GM10847 (cell line): ENCODE measurements around the gene CACNA2D2.

Experiments
- POLR2A ChIP-seq: IDR thresholded peaks from 2 replicates; pipeline ENCODE4 v1.6.1; 2011; ENCODE audit not compliant: insufficient read length; ENCODE audit errors: extremely low read depth

CACNA2D2 gene

GRCh38 chr3:50464569-50464968 is 38.9 kb downstream of the CACNA2D2 start:
- TF ChIP-seq POLR2A = no peak

- no peak for TF ChIP-seq POLR2A
Observed at GRCh38 chr3:50459785-50460184, 43.6 kb downstream of the CACNA2D2 start.

GRCh38 chr3:50457988-50458387 is 45.4 kb downstream of the CACNA2D2 start:
- no peak for TF ChIP-seq POLR2A

- no peak for TF ChIP-seq POLR2A
Observed at GRCh38 chr3:50455161-50456018, 48.0 kb downstream of the CACNA2D2 start.

GRCh38 chr3:50454481-50455070 is 48.9 kb downstream of the CACNA2D2 start:
- TF ChIP-seq POLR2A = no peak

- TF ChIP-seq POLR2A = no peak
Observed at GRCh38 chr3:50453907-50454306, 49.5 kb downstream of the CACNA2D2 start.

GRCh38 chr3:50450209-50450921 is 53.1 kb downstream of the CACNA2D2 start:
- TF ChIP-seq POLR2A = no peak

GRCh38 chr3:50448752-50449539 is 54.5 kb downstream of the CACNA2D2 start:
- TF ChIP-seq POLR2A = no peak

- TF ChIP-seq POLR2A = no peak
Observed at GRCh38 chr3:50447290-50447840, 56.1 kb downstream of the CACNA2D2 start.

- TF ChIP-seq POLR2A = no peak
Observed at GRCh38 chr3:50445919-50446318, 57.5 kb downstream of the CACNA2D2 start.

- no peak for TF ChIP-seq POLR2A
Observed at GRCh38 chr3:50444782-50445181, 58.7 kb downstream of the CACNA2D2 start.

GRCh38 chr3:50444213-50444612 is 59.2 kb downstream of the CACNA2D2 start:
- TF ChIP-seq POLR2A = no peak

GRCh38 chr3:50442945-50443579 is 60.4 kb downstream of the CACNA2D2 start:
- no peak for TF ChIP-seq POLR2A

- TF ChIP-seq POLR2A = no peak
Observed at GRCh38 chr3:50441424-50442217, 61.8 kb downstream of the CACNA2D2 start.
